Measurements from ENCODE around the gene BCCIP.

The BCCIP gene

DNA sequence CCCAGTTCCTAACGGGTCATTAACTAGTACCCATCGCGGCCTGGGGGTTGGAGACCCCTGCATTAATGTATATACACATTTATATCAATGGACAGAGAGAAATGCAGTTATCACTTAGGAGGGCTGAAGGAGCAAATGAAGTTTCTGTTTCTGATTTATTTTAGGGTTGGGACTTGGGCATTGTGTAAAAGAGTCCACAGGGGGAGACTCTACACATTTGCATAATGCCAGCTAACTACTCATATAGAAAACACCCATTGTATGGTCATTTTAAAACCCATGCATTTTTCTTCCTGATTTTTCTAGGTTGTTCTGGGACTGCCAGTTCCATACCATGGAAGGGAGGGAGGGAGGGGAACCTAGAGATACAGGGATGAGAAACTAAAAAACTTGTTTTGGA is 23.5 kb downstream of the BCCIP start:
- DNase-seq, result no peak

DNA sequence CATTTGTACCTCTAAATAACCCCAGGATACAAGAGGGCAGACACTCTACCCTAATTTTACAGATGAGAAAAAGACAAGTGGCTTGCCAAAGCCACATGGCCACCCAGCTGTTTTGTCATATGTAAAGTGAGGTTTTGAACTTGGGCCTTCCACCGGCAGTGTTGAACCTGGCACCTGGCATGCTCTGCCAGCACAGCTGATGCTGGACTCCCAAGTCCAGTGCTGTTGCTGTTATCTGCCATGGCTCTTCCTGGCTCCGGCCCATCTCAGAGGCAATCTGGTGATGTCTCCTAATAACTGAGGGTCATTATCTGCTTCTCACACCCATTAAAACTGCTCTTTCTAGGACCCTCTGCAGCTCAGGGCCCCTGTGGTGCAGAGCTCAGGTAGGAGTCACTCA is 25.0 kb downstream of the BCCIP start:
- no peak for DNase-seq

DNA sequence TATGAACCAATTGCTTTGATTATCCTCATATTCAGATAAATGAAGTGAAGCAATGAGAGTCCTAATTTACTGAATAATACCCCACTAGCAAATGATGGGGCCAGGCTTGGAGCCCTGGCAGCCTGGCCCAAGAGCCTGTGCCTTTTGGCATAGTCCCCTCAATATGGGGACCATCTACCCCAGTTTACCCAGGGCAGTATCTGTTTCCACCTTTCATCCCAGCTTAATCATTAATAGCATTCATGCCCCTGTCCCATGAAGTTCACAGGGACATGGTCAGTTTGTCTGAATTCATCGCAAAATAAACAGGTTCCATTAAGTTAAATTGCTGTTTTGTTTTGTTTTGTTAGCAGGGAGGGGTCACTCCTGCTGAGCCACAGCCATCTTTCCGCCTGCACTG is 25.5 kb downstream of the BCCIP start:
- DNase-seq, result no peak

DNA sequence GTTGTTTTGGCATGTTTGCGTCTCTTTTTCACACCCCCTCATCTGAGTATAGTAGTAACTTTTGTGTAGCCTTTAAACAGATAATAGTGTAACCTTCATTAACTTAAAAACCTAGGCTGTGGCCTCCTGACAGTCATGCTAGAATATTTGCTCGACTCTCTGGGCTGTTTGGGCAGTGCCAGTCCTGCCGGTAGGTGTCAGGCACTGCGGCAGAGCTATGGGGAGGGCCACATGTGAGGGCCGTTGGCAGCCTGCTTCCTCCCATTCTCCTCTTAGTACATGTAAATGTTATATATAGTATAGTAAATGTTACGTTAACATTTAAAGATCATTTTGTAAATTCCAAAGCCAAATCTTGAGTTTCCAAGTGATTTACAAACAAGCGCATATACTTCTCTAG is 26.1 kb downstream of the BCCIP start:
- no peak for DNase-seq

DNA sequence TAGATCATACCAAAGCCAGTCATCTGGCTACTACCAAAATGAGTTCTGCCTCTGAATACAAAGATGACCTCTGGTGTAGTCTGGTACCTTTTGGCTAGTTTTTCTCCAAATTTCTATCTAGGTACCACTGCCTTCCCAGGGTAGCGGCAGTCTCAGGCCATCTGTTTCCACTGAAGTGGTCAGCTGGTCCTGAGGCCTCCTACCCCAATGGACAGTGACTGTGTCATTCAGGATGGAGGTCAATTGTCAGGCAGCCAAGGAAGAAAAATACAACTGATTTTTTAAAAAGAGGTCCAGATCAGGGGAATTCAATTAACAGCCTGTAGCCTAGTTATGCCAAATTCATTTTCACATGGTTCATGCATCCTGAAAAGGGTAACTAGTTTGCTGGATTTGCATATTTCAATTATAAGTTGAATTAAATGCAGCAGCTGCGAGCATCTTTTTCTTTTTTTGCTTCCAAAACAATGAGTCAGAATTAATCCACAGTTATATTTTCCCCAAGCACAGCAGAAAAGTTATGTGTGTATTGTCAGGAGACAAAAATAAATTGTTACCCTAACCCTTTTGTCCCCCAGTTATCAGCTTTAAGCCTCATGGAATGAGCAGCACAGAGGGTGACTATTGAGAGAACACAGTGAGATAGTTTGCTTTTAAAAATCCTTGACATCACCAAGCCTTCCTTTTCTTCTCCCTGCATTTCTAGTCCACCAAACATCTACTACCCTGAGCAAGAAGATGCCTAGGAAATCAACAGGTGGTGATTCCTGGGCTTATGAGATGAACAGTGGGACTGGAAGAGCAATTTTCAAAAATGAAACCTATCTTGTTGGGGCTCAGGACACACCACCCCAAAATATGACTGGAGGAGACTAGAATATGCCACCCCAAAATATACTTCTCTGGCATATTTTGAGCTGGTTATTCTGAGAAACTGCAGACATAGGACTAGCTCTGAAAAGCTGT is 27.7 kb downstream of the BCCIP start:
- no peak for DNase-seq

GRCh38 chr10:125852487-125852886 is 29.1 kb downstream of the BCCIP start:
- DNase-seq, result no peak

DNA sequence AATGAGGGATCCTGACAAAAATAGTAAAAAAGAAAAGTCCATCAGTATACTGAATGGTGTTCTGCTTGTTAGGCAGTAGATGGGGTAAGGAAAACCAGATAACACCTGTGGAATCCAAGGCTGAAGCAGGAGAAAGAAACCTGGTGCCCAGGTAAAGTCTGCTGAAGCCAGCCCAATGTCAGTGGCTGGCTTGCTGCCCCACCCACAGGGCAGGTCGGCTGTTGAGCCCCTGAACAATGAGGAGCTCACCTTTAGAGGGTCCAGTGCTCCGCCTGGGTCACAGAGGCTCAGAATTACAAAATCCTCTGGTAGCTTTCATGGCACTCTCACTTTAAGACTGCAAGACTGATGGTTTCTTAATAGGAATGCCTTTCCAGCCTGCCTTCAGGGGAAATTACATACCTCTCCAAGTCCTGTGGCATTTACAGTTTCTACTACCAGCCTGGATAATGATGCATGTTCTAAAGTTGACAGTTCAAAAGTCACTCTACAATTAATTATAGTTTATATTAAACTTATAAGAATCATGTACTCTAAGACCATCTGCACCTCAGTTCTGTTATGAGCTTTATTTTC is 33.9 kb downstream of the BCCIP start:
- no peak for DNase-seq

DNA sequence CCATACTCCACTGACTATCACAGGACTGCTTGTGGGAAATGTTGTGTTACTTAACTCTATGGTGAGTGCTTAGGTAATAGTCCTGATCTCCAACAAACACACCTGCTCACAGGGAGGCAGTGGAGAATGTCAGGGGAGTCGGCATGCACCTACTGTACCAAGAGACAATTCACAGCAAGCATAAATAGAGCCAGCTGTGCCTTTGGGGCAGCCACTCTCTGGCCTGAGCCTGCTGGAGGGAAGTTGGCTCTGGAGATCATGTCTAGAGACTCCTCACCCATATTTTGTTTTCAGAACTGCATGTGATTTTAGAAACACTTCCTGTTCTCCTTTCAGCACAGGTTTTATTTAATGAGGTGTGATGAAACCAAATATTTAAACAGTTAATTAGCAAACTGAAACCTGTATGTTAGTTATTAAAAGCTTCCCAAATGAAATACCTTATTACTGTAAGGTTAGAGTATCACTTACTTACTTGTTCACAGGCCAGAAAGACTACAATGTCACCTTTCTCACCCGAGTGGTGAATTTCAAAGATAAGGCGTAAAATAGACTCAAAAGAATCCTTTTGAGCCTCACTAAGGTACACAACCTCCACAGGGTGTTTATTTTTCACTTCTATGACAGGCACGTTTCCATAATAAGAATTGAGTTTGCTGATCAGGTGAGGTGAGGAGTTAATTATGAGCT is 35.9 kb downstream of the BCCIP start:
- DNase-seq, result no peak

GRCh38 chr10:125865120-125865519 is 41.8 kb downstream of the BCCIP start:
- DNase-seq, result no peak

- DNase-seq, result no peak
Measured at GRCh38 chr10:125866421-125867029, 43.2 kb downstream of the BCCIP start.

DNA sequence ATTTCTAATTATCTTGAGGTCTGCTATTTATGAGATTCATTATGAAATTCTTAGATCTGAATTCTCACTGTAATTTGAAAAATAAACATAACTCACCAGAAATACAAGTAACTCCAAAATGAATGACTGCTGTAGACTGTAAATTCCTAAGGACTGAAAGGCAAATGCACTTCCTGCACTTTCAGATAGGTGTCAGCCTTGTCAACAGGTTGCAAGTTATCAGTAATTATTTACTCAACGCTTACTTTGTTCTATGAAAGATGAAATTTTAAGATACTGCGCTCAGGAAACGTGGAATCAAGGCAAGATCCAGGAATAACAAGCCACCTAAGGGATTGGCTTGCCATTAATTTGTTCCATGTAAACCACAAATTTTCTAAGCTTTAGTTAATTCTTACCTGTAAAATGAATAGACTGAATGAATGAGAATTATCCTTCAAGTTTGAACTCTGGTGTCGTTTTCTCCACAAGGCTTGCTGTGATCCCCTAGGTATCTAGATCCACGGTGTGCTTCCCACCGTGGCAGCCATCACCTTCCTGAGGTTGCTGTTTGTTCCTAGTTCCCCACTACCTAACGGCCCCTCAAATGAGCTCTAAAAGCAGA is 45.1 kb downstream of the BCCIP start:
- DNase-seq, result no peak

- DNase-seq, result no peak
Measured at GRCh38 chr10:125871338-125871737, 48.0 kb downstream of the BCCIP start.

DNA sequence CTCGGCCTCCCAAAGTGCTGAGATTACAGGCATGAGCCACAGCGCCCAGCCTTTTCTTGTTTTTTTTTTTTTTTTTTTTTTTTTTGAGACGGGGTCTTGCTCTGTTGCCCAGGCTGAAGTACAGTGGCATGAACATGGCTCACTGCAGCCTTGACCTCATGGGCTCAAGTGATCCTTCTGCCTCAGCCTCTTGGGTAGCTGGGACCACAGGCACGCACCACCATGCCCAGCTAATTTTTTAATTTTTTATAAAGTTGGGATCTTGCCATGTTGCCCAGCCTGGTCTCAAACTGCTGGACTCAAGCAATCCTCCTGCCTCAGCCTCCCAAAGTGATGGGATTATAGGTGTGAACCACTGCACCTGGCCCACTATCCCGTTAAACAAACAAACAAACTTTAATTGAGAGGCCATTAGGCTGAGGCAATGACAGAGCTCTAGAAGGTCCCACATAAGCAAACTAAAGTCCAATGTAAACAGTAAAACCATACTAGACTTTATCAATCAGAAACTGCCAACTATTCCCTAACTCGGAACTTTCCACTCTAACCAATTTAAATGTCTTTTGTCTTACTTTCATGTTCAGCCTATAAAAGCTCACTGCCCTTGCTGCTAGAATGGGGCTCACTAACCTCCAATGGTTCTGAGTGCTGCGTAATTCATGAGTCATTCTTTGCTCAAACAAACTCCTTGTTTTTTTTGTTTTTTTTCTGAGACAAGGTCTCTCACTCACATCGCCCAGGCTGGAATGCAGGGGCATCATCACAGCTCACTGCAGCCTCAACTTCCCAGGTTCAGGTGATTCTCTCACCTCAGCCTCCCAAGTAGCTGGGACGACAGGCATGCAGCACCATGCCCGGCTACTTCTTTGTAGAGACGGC is 55.9 kb downstream of the BCCIP start:
- no peak for DNase-seq

DNA sequence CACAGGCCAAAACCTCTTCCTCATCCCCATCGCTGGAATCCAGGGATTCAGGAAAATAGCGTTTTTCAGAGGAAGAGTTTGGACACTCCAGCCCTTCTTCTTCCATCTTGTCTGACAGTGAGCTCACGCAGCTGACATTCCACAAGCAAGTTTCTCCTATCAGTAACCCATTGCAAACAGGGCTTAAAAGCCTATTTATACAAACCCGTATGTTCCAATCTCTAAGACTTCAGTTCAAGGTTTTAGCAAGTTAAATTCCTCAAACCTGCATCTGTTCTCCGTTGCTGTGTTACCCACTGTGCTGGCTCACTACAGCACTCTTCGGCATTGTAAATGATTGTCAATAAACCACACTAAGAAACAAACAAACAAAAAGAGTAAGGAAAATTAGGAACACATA is 57.4 kb downstream of the BCCIP start:
- no peak for DNase-seq

DNA sequence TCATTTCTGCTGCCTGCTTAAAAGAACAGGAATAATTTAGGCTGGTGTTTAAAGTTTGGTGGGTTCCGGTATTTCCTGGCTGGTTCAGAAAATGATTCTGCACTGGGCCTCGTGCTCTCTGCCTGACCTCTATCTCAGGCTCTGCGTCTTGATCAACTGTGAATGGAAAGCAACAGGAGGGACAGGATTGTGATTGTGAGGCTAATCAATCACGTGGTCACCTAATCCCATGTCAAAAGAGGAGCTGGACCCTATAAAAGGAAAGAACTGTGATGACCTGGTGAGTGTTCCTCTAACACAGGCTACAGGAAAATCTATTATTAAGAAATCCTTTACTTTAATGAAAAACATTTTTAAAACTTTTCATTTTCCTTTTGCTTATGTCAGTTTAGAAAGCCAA is 57.8 kb downstream of the BCCIP start, which contains the start of gene DHX32:
DHX32 (minus strand) TSS at position 101 of the 400 bp plus-strand sequence. CDS start 468 bp downstream, outside the sequence.
- DNase-seq, result no peak

- no peak for DNase-seq
Measured at GRCh38 chr10:125882596-125882995, 59.2 kb downstream of the BCCIP start.

DNA sequence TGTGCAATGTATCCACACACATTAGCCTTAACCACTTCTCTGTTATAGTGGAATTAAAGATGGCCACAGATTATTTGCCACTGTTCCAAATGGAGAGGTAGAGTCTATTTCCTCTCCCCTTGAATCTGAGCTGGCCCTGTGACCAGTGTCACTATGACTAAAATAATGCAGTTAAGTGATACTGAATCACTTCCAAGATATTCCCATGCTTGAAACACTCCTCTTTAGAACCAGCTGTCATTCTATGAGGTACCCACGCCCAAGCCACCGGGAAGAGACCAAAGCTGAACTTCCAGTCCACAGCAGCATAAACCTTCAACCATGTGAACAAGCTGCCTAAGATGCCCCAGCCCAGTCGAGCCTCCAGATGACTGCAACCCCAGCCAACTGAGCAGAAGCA is 59.9 kb downstream of the BCCIP start:
- no peak for DNase-seq

Data from NCI-H2171 (cell line).